Astrocyte (in vitro differentiated cells and primary cell): ENCODE measurements around the gene DOK6. TPM values are rescaled to one million over a fixed set of nuclear protein-coding genes. Genes with fewer than 3 reads are reported as not detected.

Source experiments
- DNase-seq: peaks from one replicate; pipeline ENCODE4 v3.0.0-alpha.2; 2010; ENCODE audit warnings: low read depth
- FAIRE-seq: peaks from 2 replicates; lab custom pipeline; 2011; peaks lifted over from hg19 to GRCh38; lab: Jason Lieb, UNC
- H2AFZ ChIP-seq: 2 replicates; pipeline ENCODE4 v1.6.0; 2012; ENCODE audit warnings: low read depth, low read length, inconsistent platforms
- H3K27ac ChIP-seq: 2 replicates; pipeline ENCODE4 v1.5.1; 2011; ENCODE audit warnings: low read depth, low read length, inconsistent platforms
- H3K27me3 ChIP-seq: 2 replicates; pipeline ENCODE4 v1.6.0; 2011; ENCODE audit warnings: low read length, inconsistent platforms; ENCODE audit not compliant: insufficient read depth
- H3K36me3 ChIP-seq: 2 replicates; pipeline ENCODE4 v1.5.1; 2011; ENCODE audit warnings: low read length, inconsistent platforms; ENCODE audit not compliant: insufficient read depth
- H3K4me1 ChIP-seq: 2 replicates; pipeline ENCODE4 v1.5.1; 2011; ENCODE audit warnings: low read length, inconsistent platforms; ENCODE audit not compliant: insufficient read depth
- H3K4me2 ChIP-seq: 2 replicates; pipeline ENCODE4 v1.6.0; 2012; ENCODE audit warnings: low read length, inconsistent platforms
- H3K4me3 ChIP-seq: 2 replicates; pipeline ENCODE4 v1.5.1; 2011; ENCODE audit warnings: low read depth, mild to moderate bottlenecking, low read length, inconsistent platforms; ENCODE audit not compliant: insufficient read depth
- H3K79me2 ChIP-seq: 2 replicates; pipeline ENCODE4 v1.6.0; 2012; ENCODE audit warnings: mild to moderate bottlenecking, low read length, inconsistent platforms; ENCODE audit not compliant: insufficient read depth
- H3K9ac ChIP-seq: 2 replicates; pipeline ENCODE4 v1.6.0; 2012; ENCODE audit warnings: mild to moderate bottlenecking, low read length, inconsistent platforms
- H3K9me3 ChIP-seq: 2 replicates; pipeline ENCODE4 v1.5.1; 2012; ENCODE audit warnings: low read depth, mild to moderate bottlenecking, low read length, inconsistent platforms; ENCODE audit not compliant: insufficient read depth
- H4K20me1 ChIP-seq: 2 replicates; pipeline ENCODE4 v1.6.0; 2012; ENCODE audit warnings: low read length, inconsistent platforms; ENCODE audit not compliant: insufficient read depth
- H3K27ac Mint-ChIP-seq: one replicate; pipeline ENCODE4 v1.8.0; 2021; ENCODE audit warnings: mild to moderate bottlenecking, mixed read lengths; ENCODE audit not compliant: unreplicated experiment
- H3K27me3 Mint-ChIP-seq: one replicate; pipeline ENCODE4 v1.8.0; 2021; ENCODE audit warnings: low read depth, mixed read lengths; ENCODE audit not compliant: unreplicated experiment
- H3K36me3 Mint-ChIP-seq: one replicate; pipeline ENCODE4 v1.8.0; 2021; ENCODE audit warnings: low read depth, mixed read lengths; ENCODE audit not compliant: unreplicated experiment
- H3K4me1 Mint-ChIP-seq: one replicate; pipeline ENCODE4 v1.8.0; 2021; ENCODE audit warnings: low read depth, mixed read lengths; ENCODE audit not compliant: unreplicated experiment
- H3K4me3 Mint-ChIP-seq: one replicate; pipeline ENCODE4 v1.8.0; 2021; ENCODE audit warnings: mild to moderate bottlenecking, moderate library complexity, mixed read lengths; ENCODE audit not compliant: unreplicated experiment
- H3K9me3 Mint-ChIP-seq: one replicate; pipeline ENCODE4 v1.8.0; 2021; ENCODE audit warnings: mild to moderate bottlenecking, mixed read lengths; ENCODE audit not compliant: unreplicated experiment
- EZH2 ChIP-seq: IDR thresholded peaks from 2 replicates; pipeline ENCODE4 v1.6.1; 2012; ENCODE audit warnings: mild to moderate bottlenecking, low read length, inconsistent platforms; ENCODE audit not compliant: insufficient read depth
- total RNA-seq: library from RNA; stranded (reverse); gene quantifications from 2 replicates; pipeline ENCODE4 v1.2.1, GENCODE V29; 2021
- TF ChIP-seq, protein P1 (sequence below): IDR thresholded peaks from 2 replicates; pipeline ENCODE4 v1.5.1; 2011; ENCODE audit warnings: low read depth, mild to moderate bottlenecking, inconsistent platforms, low read length, moderate library complexity; ENCODE audit not compliant: insufficient read depth

Gene DOK6
- total RNA-seq, 1 donor from 2014 or later: 2.9 TPM

DNA sequence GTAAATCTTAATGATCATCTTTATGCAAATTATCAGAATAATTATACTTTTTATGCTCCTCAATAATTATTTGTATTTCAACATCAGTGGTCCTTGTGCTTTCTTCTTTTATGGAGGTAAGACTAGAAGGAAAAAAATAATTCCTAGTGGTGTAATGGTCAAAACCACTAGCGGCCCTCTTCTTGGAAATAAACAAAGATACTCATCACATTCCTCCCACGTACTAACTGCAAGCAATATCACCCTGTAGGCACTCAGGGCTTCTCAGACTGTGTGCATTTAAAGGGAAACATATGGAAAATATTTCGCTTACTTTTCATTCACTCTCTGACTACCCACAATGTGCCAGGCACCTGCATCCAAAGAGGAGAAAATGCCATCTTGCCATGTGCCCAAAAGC lies 263.7 kb downstream of the DOK6 start:
- H3K9me3 ChIP-seq: no peaks in the 10 kb centered on the region
- no peak overlapping the region for H3K4me2 ChIP-seq
- no peak overlapping the region for H3K27ac Mint-ChIP-seq
- no peaks in the 10 kb centered on the region for H3K36me3 ChIP-seq
- no peaks in the 10 kb centered on the region for H3K79me2 ChIP-seq
- no peak for DNase-seq
- H3K4me3 ChIP-seq: no peak overlapping the region
- no peaks in the 10 kb centered on the region for H3K36me3 Mint-ChIP-seq
- FAIRE-seq: no peak
- H3K4me1 ChIP-seq: no peaks in the 10 kb centered on the region
- no peaks in the 10 kb centered on the region for H3K9me3 Mint-ChIP-seq
- H2AFZ ChIP-seq: no peak overlapping the region
- H3K27me3 ChIP-seq: no peaks in the 10 kb centered on the region
- H3K27me3 Mint-ChIP-seq: no peaks in the 10 kb centered on the region
- no peaks in the 10 kb centered on the region for H4K20me1 ChIP-seq
- no peak overlapping the region for H3K27ac ChIP-seq
- H3K4me3 Mint-ChIP-seq: no peak overlapping the region
- H3K4me1 Mint-ChIP-seq: no peaks in the 10 kb centered on the region
- H3K9ac ChIP-seq: no peak overlapping the region
- TF ChIP-seq, protein P1, sequence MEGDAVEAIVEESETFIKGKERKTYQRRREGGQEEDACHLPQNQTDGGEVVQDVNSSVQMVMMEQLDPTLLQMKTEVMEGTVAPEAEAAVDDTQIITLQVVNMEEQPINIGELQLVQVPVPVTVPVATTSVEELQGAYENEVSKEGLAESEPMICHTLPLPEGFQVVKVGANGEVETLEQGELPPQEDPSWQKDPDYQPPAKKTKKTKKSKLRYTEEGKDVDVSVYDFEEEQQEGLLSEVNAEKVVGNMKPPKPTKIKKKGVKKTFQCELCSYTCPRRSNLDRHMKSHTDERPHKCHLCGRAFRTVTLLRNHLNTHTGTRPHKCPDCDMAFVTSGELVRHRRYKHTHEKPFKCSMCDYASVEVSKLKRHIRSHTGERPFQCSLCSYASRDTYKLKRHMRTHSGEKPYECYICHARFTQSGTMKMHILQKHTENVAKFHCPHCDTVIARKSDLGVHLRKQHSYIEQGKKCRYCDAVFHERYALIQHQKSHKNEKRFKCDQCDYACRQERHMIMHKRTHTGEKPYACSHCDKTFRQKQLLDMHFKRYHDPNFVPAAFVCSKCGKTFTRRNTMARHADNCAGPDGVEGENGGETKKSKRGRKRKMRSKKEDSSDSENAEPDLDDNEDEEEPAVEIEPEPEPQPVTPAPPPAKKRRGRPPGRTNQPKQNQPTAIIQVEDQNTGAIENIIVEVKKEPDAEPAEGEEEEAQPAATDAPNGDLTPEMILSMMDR: no peak
- no peak for TF ChIP-seq EZH2

DNA sequence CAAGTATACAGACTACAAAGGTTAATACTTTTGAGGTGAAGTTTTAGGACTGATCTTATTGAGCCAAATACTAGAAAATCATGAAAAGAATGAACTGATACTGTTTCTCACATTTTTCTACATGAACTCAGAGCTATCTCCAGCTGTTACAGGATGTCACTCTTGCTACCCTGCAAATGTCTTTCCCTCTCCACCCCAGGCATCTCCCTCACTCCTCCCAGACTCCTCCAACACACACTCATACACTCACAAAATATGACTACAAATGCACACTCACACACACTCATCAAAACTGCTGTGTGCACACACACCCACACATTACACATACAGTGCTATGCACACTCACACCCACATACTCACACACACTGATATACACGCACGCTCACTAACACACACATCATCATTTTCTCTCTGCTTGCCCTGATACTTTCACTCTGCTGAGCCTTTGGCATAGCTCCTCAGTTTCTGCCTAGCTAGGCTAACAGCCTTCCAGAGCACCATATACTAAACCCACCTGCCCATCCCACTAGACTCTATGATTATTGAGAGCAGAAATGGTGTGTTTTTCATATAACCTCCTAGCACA lies 273.7 kb downstream of the DOK6 start:
- Mint-ChIP-seq H3K4me1 (peaks cover 2% of the 10 kb centered on the region), H3K36me3 (no peaks in the 10 kb centered on the region), H3K9me3 (no peaks in the 10 kb centered on the region), H3K4me3 (no peak overlapping the region), H3K27me3 (no peaks in the 10 kb centered on the region), H3K27ac (no peak overlapping the region)
- no peak overlapping the region for H2AFZ ChIP-seq
- no peaks in the 10 kb centered on the region for H3K9me3 ChIP-seq
- H3K27me3 ChIP-seq: no peaks in the 10 kb centered on the region
- H3K4me1 ChIP-seq: no peaks in the 10 kb centered on the region
- no peak for DNase-seq
- TF ChIP-seq, protein P1: no peak
- no peak for TF ChIP-seq EZH2
- H3K79me2 ChIP-seq: no peaks in the 10 kb centered on the region
- no peak overlapping the region for H3K4me2 ChIP-seq
- FAIRE-seq: no peak
- no peaks in the 10 kb centered on the region for H4K20me1 ChIP-seq
- H3K9ac ChIP-seq: no peak overlapping the region
- no peak overlapping the region for H3K4me3 ChIP-seq
- no peaks in the 10 kb centered on the region for H3K36me3 ChIP-seq
- H3K27ac ChIP-seq: no peak overlapping the region

DNA sequence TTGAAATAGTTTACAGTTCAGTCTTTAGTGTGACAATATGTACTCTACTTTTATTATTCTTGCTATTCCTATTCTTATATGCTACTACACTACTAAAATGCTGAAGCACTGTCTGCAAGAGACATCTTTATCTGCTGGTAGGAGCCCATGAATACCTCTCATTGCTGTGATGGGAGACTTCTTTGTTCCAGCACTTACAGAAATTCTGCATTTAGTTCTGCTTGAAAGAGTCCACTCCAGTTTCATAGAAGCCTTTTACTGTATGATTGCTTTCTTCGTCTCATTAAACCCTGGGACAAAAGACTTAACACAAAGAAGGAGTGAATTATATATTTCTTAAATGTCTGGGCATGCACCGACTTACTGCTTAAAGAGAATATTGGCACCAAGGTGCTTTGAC lies 274.3 kb downstream of the DOK6 start:
- no peak overlapping the region for H3K27ac ChIP-seq
- TF ChIP-seq EZH2: no peak
- TF ChIP-seq, protein P1: no peak
- FAIRE-seq: no peak
- H3K36me3 ChIP-seq: no peaks in the 10 kb centered on the region
- Mint-ChIP-seq H3K4me3 (no peak overlapping the region), H3K27ac (no peak overlapping the region), H3K36me3 (no peaks in the 10 kb centered on the region), H3K9me3 (no peaks in the 10 kb centered on the region), H3K4me1 (peaks cover 2% of the 10 kb centered on the region), H3K27me3 (no peaks in the 10 kb centered on the region)
- no peaks in the 10 kb centered on the region for H3K27me3 ChIP-seq
- no peaks in the 10 kb centered on the region for H3K9me3 ChIP-seq
- no peaks in the 10 kb centered on the region for H3K79me2 ChIP-seq
- no peak for DNase-seq
- H3K4me1 ChIP-seq: no peaks in the 10 kb centered on the region
- no peak overlapping the region for H3K4me2 ChIP-seq
- no peak overlapping the region for H3K9ac ChIP-seq
- no peaks in the 10 kb centered on the region for H4K20me1 ChIP-seq
- H3K4me3 ChIP-seq: no peak overlapping the region
- no peak overlapping the region for H2AFZ ChIP-seq
